NCI-H2227 (cell line): ENCODE data around the gene HIVEP1.

Experiments
- DNase-seq: peaks from one replicate; lab custom pipeline; 2025; ENCODE audit not compliant: unreplicated experiment; lab: John Stamatoyannopoulos, UW

Gene HIVEP1

DNA sequence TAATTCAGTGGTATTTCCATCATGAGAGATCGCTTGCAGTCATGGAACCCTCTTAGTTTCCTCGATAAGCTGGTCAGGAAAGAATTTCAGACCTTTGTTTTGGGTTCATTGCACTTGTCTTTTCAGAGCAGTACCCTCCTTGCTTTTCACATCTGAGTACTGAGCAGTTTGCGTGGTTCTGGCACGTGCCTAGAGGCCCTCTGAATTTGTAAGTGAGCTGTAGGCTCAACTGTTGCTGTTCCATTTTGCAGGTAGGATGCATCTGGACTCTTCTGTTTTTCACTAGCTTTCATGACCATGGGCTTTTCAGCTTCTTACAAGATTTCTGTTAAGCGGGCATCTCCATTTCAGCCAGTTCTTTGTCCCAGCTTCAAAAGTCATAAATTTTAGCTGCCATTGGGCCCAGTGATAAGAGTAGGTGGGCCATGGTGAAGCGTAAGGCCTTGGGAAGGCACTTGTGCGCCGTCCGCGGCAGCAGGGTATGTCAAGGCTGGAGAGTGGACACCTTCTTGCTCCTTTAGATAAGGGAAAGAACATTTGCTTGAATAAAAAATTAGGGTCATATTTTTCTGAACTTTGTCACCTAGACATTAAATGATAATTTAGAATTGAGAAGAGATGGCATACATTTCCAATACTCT, 35.8 kb downstream of the HIVEP1 start:
- DNase-seq, result no peak

DNA sequence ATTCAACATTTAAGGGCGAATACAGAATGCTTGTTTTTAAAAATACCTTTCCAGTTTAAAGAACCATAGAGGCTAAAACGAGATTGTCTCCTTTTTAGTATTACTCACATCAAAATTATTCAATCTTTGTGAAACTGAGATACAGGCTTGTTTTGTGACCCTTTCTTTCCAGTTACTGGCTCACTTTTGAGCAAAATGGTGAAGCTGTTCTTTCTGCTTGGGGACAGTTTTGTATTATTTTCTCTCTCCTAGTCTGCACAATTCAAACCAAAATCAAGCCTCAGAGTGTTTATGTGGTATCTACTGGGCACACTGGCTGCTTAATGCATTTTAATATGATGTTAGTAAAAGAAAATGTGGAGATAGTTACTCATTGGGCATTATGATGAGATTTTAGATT, 36.5 kb downstream of the HIVEP1 start:
- no peak for DNase-seq

DNA sequence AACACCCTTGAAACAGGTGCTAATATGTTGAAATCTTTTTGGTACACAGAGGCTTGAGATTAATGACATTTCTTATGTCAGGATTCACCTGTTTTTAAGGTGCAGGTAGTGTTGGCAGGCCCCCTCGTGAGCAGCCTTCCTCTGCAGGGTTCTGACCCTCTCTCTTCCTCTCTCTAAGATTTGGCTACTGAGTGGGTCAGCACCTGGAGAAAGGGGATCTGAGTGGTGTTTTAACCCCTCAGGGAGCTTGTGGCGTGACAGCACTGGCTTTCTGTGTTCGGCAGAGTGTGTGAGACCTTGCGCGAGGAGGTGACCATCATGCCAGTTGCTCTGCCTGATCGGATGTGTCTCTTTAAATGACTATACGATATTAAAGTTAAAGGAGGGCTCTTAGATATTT, 37.1 kb downstream of the HIVEP1 start:
- no peak for DNase-seq

DNA sequence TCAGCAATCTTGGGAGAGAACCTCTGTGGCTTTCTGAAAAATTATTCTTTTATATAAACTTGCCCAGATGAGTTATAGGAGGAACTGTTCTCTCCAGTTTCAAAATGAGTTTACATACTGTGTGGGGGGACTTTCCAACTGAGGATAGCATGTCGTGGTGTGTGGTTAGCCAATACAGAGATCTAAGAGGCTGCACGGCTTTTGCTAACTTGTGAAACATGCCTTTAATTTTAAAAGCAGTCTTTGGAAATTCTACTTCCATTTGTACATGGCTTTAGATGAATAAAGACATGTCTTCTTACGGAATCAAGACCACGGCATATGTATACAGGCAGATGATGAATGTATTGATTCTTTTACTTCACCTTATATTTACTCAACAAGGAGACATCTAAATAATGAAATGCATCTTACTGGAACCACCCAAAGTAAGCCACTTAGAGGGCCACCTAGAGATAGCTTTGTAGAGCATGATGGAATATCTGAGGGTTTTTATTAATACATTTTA, 39.8 kb downstream of the HIVEP1 start:
- no peak for DNase-seq

DNA sequence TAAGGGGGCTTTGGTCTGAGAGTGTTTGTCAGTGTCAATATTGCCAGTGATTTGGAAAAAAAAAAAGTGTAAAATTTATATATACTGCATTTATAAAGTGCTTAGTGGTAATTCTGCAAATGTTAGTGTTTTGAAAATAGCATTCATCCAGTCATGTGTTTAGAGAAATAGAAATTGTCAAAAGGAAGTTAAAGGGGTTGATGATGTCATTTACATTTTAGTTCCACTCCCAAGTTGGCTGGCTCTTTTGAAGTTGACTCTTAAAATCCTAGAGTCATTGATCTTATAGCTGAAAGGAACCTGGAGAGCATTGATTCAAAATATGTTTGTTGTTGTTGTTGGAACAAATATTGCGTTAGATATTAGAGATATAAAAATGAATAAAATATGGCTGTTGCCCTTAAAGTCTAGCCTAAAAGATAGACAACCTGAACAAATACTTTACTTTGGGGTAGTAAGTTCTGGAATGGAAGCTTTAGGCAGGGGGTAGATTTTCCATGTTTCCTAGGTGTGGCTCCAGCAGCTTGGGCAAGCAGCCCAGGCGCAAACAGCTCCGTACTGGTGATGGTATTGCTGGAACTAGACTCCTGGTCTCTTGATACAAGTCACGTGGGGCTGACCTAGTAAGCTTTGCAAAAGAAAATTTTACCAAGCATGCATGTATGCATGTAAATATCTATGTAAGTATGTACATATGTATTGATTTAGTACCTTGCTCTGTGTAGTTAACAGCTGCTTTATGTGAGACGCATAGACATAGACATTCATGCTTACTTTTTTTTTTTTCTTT, 46.3 kb downstream of the HIVEP1 start:
- no peak for DNase-seq

DNA sequence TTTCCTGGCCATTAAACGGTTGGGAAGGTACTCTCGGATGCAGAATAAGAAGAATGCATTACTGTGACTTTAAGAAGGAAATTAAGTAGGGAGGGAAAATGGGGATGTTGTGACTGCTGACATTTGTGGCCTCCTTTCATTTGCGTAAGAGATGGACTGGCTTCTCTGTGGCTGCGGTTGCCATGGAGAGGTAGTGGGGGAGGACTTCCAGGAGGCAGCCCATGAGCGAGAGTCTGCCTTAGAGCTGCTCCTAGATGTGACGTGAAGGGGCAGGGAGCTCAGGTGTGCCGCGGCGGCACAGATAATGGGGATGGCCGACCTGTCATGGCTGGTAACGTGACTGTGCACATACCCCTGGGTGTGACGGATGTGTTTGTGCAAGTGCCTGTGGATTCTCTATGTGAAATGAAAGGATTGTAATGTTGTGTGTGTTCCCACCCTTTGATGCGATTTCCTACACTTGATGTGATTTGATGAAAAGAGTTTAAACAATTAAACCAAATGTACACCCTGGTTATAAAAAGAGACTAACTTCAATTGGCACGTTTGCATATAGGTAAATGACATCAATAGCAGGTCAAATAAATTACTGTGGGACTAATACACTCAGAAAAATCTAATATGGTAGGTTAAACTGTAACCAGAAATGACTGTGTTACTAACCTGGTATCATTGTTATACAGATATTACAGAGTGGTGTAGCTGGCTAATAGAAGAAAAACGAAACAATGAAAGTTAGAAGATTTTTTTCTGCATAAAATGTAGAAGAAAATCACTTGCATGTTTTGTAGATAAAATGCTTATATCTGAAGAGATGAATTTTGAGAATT, 48.9 kb downstream of the HIVEP1 start:
- peak; percentile 90 for DNase-seq

DNA sequence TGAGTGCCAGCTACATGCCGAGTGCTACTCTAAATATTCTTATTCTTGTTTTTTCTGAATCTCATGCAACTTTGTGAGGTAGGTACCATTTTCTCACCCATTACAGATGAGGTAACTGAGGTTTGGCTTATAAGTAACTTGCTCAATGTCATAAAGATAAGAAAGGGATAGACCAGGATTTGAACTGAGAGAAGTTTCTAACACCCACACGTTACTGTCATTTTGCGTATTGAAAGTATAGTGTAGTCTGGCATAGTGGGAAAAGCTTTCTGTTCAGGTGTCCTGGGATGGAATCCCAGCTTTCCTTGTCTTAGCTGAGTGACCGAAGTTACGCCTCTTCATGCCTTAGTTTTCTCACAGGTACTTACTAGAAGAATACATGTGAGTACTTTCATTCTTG, 50.5 kb downstream of the HIVEP1 start:
- no peak for DNase-seq

DNA sequence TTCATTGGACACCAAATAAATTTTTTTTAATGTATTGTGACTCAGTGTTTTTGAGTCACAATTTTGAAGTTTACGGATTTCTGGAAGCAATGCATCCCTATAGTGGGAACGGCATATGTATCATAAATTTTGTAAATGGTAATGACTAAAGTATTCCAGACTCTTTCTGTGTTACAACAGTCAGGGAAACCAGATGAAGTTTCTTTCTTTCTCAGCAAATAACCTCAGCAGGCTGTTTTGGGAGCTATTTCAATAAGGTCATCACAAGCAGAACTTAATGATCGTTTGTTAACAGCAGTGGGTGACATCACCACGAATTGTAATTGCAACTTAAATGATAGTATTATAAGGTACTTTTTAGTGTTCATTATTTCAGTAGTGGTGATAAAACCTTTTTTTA, 52.0 kb downstream of the HIVEP1 start:
- no peak for DNase-seq

DNA sequence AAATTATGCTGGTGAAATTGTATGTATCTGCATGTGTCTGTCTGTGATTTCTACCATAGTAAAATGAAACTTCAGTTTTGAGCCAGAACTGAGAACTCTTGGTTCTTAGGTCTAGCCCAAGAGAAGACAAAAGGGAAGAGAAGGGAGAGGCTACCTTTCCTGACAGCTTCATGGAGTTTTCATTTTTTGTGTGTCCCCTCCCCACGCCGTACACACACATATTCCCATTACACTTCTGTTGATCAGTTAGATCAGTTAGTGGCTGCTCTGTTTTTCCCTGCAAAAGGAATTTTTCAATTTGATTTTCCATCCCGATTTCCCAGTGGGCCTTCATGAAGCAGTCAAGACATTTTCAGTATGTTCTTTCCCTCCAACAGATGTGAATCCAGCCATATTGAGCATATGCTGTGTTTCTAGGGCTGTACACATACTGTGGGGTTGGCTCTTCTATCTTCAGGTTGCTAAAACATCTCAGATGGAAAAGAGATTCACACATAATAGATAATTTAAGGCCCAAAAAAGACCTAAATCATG, 52.5 kb downstream of the HIVEP1 start:
- no peak for DNase-seq

DNA sequence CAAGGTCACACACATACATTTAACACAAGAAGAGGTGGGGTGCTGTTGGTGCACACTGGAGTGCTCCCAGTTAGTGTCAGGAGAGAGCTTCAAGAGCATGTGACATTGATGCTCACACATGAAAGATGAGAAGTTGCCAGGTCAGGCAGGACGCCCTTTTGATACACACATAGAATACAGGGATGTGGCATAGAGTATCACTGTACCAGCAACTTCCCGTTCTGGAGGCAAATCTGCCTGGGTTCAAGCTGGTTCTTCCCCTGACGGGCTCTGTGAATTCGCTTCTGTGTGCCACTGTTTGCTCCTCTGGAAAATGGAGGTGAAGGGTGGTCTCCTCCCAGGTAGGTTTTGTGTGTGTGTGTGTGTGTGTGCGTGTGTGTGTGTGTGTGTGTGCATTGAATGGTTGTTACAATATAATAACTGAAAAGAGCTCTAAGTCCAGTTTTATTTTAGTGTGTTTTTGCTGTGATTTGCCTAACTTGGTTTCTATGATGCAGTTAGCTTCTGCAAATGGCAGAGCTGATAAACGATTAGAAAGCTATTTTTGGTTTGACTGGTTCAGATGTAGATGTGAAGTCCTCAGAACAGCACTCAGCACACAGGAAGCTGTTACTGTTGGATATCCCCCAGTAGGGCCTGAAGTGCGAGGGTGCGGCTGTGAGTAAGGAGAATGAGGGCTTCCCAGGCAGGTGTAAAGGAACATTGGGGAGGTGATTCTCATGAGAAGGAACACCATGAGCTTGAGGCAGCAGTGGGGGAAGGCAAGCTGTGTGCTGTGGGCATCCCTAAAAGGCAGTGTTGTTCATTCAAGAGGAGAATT, 53.4 kb downstream of the HIVEP1 start:
- no peak for DNase-seq

DNA sequence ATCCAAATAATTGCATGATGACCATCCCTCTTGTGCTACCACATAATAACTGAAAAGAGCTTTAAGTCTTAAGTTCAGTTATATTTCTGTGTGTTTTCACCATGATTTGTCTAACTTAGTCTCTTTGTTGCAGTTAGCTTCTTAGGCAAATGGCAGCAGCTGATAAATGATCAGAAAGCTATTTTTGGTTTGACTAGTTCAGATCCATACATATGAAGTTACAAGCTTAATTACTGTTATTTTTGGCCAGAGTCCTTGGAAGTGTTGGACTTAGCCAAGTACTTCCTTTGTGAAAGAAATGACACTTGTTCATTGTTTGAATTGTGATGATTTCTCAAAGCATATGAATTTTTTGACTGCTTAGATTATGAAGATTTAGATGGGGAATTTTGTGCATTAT, 54.2 kb downstream of the HIVEP1 start:
- DNase-seq, result no peak

DNA sequence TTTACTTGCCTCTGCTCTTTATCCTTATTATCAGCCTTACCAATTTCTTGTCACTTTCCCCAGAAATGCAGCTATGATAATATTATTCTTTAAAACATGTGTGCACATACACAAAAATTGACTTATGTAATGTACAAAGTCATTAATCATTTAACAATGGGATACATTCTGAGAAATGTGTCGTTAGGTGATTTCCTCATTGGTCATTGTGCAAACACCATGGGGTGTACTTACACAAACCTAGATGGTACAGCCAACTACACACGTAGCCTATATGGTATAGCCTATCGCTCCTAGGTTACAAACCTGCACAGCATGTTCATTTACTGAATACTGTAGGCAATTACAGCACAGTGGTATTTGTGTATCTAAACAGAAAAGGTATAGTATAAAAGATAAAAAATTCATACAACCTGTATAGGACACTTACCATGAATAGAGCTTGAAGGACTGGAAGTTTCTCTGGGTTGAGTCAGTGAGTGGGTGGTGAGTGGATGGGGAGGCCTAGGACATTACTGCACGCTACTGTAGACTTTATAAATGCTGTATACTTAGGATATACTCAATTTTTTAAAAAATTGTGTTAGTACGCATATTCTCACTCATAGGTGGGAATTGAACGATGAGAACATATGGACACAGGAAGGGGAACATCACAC, 56.9 kb downstream of the HIVEP1 start:
- DNase-seq, result no peak

DNA sequence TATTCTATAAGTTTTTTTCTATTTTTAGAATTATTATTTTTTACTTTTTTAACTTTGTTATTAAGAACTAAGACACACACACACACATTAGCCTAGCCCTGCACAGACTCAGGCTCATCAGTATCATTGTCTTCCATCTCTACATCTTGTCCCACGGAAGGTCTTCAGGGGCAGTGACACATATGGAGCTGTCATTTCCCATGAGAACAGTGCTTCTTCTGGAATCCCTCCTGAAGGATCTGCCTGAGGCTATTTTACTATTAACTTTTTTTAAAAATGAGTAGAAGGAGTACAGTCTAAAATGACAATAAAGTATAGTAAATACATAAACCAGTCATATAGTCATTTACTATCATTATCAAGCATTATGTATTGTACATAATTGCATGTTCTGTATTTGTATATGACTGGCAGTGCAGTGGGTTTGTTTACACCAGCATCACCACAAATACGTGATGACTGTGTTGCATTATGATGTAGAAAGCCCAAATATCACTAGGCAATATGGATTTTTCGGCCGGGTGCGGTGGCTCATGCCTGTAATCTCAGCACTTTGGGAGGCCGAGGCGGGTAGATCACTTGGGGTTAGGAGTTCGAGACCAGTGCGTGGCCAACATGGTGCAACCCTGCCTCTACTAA, 57.9 kb downstream of the HIVEP1 start:
- no peak for DNase-seq

DNA sequence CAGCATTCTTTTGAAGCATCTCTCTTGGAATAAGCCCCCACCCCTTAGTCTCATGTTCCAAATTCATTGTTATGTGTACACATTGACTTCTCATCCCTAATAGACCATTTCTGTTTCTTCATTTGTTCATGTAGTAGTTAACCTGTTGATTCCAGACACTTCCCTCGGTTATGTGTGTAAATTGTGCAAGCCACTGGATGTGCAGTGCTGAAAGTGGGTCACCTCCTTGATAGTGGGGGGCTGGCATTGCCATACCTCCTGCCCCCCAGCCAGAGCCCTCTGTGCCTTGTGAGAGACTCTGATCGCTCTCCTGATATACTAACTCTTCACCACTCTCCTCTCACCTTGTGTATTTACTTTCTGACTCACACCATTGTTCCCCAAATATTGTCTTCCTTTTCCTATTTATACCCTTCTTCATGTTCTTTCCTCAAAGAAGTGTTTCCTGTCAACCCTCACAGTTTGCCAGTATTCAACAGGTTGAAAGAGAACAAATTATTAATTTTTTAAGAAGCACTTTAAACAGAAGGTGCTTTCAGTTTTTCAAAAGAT, 59.0 kb downstream of the HIVEP1 start:
- no peak for DNase-seq

DNA sequence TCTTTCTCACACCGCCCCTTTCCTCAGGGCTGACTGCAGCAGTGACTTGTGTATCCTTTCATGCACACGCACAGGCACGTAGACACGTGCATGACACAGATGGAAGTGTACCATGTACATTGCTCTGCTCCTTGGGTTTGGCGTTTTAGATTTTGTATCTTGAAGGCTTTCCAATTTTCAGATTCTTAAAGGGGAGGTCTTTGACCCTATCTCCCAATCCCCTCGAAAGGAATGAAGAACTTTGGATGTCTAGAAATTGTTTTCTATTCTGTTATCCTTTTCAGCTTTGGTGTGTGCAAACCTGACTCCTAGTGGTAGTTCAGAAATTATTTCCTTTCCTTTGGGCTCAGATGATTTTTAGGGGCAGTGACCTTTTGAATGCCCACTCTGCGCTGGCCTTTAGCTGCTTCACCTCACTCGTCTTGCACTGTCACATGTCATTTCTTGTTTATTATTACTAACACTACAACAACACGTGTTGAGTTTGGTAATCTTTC, 63.0 kb downstream of the HIVEP1 start:
- no peak for DNase-seq

DNA sequence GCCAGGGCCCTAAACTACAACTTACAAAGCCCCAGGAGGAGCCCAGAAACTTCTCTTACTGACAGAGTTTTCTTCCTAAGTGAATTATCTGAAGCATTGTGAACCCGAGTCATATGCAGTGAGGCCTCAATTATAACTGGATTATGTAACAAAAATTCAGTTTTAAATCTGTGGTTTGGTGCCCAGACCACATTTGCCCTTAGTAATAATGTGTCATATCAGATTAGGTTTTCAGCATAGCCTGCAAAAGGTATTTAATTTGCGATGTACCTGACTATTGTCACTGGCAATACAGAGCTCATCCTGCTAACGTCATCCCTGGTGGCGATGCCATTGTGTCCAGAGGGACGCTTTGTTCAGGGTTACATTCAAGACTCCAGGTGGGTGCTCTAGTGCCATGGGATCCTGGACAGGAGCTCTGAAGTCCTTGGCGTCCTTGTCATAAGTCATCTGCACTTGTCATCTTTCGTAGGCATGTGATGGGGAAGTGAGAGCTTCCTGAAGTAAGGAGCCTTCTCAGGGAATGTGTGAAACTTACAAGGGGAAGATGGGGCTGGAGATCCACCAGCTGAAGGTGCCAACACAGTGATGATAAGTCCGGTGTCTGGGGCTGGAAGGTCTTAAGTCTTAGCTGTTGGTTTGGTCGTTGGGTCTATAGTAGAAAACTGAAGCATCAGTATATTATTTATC, 65.1 kb downstream of the HIVEP1 start:
- no peak for DNase-seq

DNA sequence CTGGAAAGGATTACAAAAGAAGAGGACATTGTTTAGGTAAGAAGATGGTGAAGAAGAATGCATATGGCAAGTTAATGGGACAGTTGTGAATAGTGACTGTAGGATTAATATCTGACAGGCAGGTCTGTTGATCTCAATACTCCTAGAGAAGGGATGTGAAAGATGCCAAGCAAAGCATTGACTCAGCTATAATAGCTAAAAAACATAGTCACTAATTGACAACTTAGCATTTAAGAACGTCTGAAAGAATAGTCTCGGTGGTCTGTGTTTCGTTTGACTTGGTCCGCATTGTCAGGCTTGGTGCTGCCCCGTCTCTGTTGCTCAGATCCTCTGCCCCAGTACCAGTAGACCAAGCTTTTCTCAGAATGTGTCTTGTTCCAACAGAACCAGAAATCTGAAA, 65.9 kb downstream of the HIVEP1 start:
- DNase-seq, result no peak

DNA sequence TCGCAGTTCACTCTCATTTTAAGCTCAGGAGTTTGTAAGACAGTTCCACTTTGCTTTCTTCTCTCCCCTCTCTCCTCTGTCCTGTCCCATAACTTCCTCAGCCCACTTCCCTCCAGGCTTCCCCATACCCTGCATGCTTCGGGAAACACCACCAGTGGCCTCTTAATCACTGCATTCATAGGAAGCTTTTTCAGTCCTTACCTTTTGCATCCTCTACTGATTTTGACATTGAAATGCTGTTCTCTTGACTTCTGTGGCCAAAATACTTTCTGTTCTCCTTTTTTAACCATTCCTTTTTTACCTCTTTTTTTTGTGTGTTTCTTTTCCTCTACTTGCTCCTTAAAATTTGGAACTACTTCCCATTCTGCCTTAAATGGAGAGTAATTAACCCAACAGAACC, 69.7 kb downstream of the HIVEP1 start:
- no peak for DNase-seq

DNA sequence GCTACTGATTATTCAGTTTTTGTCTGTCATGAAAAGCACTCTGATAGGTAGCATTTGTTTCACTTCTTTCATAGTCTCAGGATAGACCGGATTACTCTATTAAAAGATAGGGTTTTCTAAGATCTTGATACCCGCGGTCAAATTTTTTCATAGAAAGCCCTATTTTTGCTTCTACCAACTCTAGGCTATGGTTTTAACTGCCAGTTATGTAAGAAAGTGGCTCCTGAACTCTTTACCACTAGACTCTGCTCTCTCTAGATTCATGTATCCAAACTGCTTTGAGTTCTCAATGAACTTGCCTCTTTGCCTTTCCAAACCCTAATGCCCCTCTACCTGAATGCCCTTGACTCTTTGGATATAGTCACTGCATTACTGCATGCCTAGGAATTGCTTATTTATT, 70.3 kb downstream of the HIVEP1 start:
- DNase-seq, result no peak
